Right renal cortex interstitium (tissue), 3 donors: ENCODE measurements around the gene TNFRSF18. TPM values are rescaled to one million over a fixed set of nuclear protein-coding genes. Genes with fewer than 3 reads are reported as not detected.

ENCODE experiments used
- DNase-seq, 3 donors: peaks; one replicate each; pipeline ENCODE4 v3.0.0-alpha.2; 2013; ENCODE audit warnings: low read depth in 3 of 3, low spot score in 2 of 3
- polyA plus RNA-seq, 3 donors: library from polyadenylated mRNA; unstranded; fragments of 120-200 nt; gene quantifications; one replicate each; pipeline ENCODE4 v1.2.1, GENCODE V29; 2013; ENCODE audit not compliant: insufficient read length in 3 of 3

TNFRSF18 gene
- polyA plus RNA-seq, 3 donors, result 0.33 to 0.68 TPM; not detected in 1

DNA sequence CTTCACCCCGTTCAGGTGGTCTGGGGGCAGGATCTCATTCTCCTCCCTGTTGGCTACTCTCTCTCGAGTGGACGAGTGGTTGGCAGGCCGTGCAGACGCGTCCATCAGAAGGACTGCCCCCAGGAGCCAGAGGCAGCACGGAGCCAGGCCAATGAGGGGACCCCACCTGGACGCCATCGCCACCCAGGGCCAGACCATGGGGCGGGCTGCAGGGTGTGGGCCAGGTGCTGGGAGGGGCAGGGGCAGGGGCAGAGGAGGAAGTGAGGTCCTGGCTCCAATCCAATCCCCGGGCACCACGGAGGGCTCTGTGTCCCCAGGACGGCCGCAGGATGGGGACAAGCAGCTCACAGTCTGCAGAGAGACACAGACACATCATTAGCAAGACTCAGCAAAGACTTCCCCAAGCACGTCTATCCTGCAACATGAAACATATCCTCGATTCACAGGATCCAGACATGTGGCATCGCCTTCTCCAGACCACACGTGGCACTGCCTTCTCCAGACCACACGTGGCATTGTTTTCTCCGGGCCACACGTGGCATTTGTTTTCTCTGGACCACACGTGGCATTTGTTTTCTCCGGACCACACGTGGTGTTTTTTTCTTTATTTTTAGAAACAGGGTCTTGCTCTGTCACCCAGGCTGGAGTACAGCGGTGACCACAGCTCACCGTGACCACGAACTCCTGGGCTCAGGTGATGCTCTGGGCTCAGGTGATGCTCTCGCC lies 22.4 kb upstream of the TNFRSF18 start:
- no peak for DNase-seq

DNA sequence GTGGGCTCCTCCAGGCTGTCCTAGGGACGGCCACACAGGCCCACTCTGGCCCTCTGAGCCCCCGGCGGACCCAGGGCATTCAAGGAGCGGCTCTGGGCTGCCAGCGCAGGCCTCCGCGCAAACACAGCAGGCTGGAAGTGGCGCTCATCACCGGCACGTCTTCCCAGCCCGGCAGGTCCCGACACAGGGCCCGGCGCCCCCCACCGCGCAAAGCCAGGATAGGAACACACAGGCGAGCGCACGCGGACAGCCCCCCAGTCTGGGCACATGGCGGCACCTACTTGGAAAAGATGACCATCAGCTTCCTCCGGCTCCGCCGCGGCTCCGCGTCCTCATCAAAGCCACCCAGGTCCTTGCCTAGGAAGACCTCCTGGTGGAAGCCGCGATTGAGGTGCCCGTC lies 21.8 kb upstream of the TNFRSF18 start:
- no peak for DNase-seq

DNA sequence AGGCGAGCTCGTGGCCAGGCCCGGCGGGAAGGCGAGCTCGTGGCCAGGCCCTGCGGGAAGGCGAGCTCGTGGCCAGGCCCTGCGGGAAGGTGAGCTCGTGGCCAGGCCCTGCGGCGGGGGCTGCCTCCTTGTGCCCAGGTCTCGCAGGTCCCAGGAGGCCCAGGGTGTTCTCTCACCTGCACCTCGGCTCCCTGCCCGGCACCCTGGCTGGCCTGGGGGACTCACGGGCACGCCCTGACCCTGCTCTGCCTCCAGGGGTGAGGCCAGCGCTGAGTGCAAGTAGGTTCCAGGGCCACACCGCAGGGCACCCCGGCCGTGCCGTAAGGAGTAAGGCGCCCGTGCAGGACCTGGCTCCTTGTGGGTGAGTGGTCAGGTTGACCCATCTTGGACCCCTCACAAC lies 21.0 kb upstream of the TNFRSF18 start:
- no peak for DNase-seq

DNA sequence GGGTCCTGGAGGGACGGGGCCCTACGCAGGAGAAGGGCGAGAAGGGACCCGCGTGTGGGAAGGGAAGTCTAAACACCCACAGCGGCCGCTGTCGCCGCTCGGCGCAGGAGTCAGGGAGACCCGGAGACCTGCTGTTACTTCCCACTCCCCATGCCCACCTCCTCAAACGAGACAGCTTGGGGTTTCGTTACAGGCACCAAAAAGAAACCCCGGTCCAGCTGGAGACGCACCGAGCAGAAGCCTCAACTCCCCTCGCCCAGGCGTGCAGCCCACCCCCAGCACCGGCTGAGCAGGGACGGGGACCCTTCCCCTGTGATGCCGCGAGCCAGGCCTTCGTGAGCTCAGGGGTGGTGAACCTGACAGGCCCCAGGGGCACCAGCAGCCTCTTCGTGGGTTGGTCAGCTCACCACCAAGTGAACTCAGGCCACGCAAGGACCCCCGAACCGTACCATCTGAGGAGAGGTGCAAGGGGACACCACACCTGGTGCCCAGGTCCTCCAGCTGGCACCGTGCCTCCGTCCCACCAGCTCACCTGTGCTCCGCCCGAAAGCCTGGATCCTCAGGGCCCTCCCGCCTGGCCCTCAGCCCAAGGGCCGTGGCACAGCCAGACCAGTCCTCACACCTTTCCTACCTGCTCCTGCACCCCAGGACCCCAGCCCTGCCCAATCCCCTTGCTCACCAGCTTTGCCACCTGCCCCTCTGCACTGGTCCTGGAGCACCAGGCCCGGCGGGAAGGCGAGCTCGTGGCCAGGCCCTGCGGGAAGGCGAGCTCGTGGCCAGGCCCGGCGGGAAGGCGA lies 20.4 kb upstream of the TNFRSF18 start:
- no peak for DNase-seq

DNA sequence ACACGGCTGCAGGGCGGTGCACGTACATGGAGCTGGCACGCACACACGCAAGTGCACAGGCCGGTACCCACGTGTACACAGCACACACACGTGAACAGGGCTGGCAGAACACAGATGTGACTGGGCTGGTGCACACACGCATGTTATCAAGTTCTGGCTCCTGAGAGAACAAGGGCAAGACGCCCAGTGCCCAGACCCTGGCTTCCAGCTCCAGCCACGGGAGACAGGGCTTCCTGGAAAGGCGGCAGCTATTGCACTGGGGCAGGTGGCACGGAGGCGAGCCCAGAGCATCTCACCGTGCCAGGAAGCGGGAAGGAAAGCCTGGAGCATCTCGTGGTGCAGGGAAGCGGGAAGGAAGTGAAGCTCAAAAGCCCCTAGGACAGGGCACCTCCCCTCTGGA lies 19.5 kb upstream of the TNFRSF18 start:
- no peak for DNase-seq

DNA sequence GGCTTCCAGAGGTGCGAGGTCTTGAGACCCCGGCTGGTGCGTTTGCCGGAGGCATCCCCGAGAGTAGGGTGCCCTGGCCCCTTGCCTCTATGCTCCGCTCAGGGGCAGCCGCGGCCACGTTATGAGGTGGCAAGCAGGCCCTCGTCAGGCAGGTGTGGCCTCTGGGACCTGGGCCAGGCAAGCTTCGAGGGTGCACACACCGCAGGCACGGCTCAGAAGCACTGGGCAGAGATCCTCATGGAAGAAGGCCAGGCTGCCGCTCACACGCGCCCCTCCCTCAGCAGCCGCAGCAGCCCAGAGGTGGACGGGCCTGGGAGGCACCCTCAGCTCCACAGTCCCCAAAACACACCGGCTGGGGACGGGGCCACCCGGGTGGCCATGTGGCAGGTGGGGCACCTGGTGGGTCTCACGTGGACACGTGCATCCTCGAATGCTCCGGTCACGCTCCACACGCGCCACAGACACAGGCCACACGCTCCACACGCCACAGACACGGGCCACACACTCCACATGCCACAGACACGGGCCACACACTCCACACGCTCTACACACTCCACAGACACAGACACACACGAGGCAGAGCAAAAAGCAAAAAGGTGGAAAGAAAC lies 18.9 kb upstream of the TNFRSF18 start:
- DNase-seq, result no peak

DNA sequence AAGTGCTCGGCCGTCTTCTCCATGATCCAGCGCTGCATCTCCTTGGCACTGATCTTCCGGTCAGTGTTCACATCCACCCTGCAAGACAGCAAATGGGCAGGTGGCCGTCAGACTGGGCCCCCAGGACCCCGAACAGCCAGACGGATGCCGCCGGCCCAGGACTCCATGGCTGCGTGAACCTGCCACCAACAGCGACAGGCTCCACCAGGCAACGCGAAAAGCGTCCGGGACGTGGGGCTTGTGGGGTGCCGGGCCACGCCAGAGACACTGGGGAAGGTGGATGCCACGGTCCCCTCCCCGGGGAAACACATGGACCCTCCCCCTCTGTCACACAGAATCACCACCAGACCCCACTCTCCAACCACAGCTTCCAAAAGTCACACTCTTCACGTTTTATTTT lies 17.5 kb upstream of the TNFRSF18 start:
- no peak for DNase-seq

DNA sequence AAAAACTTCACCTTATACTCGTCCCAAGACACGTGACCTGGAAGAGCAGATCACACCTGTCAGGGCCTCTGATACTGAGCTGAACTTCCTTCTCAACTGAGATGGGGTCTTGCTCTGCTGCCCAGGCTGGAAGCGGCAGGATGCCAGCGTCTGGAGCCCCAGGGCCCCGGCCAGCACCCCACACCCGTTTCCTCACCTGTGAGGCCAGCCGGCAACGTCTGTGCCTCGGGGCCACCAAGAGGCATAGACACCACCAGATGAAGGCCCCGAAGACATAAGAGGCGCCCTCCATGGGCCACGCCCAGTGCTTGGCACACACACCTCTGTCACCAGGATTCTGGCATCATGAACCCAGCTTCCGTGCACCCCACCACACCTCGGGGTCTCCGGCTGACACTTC lies 16.9 kb upstream of the TNFRSF18 start:
- no peak for DNase-seq

DNA sequence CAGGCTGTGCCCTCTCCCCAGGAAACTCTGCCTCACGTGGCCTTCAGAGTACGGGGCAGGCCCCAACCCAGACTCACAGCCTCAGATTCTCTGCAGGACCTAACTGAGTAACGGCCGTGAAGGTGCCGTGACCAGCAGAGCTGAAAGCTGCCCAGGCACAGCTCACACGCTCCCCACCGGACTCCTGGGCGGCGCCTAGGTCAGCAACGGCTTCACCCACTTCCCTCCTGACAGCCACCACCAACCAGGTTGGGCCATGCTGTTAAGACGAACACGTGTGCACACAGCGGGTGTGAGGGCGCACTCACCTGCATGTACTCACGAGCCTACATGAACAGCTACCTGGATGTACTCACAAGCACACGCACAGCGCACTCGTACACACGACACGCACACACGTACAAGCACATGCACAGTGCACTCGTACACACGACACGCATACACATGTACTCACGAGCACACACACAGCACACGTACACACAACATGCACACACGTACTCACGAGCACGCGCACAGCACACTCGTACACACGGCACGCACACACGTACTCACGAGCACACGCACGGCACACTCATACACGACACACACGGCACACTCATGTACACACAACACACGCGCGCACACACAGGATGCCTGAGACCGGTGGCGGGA lies 16.3 kb upstream of the TNFRSF18 start:
- DNase-seq, result no peak

DNA sequence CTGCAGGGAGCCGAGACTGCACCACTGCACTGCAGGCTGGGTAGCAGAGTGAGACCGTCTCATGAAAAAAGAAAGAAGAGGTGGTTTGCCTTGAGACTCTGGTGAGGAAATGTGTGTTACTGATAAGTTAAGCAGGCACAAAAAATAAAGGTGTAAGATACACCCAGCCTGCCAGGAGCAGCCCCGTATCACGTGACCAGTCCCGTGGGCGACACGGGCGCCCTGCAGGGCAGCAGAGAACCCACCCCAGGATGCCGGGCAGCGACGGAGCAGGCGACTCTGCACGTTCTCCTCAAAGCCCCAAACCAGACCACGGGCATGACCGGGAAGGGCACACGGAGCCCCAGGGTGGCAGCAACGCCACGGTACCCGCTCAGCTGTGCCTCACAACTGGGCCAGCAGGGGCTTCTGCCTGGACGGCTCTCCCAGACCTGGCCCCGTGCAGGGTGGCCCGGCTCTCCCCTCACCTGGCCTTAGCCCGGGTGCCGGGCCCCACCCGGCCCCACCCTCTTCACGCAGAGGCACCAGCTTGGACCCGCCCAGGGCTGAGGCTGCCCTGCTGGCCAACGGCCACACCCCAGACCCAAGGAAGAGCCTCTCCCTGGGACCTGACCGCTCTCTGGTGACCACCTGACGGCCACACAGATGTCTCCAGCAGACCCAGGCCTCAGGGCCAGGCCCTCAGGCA lies 15.6 kb upstream of the TNFRSF18 start:
- no peak for DNase-seq

DNA sequence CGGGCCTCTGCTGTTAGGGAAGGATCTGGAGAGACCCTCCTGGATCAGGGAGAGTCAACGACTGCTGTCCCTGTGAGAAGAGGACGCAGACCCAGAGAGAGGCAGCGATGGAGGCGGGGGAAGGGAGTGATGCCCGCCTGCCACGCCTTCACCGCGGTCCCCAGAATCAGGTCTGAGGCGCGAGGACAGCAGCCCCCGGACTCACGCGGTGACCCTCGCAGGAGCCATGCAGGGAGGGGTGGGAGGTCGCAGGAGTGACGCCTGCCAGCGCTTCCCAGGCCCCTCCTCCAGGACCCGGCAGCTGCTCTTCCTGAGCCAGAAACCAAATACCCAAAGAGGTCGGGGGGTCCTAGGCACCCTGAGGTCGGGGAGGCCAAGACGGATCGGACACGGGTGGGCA lies 13.8 kb upstream of the TNFRSF18 start:
- DNase-seq, result no peak

DNA sequence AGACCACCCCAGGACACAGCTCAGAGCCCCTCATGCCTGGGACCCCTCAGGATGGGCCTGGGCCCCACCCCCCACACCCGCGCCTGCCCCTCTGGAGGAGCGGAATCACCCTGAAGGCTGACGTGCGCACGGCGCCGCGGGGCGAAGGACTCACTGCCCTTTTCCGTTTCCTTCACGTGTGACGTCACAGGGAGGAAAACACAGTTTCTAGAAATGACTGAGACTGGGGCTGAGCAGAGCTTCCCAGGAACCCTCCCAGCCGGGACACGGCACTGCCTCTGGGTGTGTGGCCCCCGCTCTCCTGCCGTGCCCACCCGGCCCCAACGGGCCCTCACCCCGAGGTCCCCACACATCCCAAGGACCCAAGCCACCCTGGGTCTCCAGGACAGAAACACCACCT lies 12.9 kb upstream of the TNFRSF18 start:
- DNase-seq, result no peak

DNA sequence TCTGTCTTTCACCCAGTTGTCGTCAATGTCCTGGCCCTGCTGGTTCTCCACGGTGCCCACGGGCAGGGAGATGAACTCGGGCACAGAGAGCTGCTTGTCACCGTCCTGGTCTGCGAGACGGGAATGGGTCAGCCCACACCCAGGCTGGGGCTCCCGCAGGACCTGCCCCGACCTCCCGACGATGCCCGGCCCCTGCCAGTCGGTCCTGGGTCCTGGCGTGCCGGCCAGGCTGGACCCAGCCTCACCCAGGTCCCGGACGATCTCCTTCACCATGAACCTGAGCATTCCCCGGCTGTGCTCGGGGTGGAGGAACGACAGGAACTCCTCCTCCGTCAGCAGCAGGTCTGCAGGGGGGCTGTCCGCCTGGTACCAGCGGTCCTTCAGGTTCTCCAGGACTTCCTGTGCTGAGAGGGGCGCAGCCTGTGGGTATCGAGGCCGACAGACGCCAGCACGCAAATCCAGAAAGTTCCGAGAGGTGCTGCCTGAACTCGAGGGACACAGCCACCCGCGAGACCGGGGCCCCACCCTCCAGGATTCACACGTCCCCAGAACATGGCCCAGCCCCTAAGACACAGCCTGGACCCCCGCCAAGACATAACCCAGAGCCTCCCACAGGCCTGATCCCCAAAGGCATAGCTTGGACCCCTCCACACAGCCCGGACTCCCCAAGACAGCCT lies 12.3 kb upstream of the TNFRSF18 start:
- DNase-seq, result no peak

DNA sequence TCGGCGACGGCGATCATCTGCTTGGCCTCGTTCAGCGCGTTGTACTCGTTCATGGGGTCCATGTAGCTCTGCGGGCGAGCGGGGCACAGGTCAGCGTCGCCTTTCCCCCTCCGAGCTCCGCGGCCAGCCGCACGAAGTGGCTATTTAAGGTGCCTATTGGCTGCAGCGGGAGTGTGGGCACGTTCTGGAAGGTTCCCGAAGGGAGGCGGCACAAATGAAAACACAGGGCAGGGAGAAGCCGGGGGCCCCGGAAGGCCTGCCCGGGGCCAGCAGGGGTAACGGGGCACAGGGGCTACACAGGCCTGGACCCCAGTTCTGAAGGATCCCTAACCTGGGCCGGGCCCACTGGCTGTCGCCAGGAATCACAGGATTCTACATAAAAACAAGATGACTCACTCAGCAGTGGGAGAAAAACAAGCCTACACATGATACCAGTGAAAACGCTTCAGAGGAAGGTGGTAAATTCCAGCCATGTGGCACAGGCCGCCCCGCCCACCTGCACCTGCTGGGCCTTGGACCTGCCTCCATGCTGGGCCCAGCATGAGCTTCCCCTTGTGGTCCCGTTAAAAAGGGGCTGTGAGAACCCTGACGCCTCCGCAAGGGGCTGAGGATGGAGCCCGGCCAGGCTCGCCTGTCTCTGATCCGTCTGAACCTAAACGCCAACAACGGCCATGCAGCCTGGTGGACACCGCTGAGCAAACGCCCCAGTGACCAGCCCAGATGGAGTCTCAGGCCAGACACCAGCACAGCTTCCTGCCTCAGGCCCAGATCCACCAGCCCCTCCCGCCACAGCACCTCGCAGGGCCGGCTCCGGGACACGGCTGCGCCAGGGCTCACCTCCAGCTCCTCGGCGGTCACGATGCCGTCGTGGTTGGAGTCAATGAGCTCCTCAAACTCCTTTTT lies 11.5 kb upstream of the TNFRSF18 start:
- no peak for DNase-seq

DNA sequence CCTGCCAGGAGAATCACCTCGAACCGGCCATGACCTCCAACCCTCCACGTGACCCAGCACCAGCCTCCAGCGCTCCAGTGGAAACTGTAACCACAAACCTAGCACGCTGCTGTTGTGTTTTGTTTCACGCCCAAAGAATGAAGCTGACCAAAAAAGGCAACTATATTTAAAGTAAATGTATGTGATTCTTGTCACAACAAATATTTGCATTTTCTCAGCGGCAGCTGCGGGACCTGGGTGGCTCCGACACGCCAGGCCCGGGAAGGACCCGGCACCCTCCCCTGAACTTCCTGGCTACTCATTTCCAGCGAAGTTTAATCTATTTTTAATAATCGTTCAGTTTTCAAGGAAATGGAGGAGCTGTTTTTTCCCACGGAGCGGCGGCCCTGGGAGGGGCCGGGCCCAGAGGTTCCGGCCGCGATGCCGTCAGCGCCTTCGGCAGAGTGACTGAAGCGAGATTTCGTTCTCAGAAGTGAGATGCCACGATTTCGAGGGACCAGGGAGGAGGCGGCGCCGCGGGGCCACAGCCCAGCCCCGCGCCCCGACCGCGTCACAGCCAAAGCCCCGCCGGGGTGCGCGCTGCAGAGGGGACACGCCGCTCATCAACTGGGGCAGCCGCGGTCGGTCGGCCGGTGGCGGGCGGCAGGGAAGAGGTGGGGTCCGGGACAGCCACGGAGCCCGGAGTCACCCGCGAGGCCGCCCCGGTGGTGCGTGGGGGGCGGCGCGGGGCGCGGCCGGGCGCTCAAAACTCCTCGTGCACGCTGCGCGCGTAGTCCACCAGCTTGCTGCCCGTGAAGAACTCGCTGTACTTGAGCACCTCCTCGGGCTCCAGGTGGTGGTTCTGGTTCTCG lies 10.6 kb upstream of the TNFRSF18 start:
- DNase-seq, result no peak

DNA sequence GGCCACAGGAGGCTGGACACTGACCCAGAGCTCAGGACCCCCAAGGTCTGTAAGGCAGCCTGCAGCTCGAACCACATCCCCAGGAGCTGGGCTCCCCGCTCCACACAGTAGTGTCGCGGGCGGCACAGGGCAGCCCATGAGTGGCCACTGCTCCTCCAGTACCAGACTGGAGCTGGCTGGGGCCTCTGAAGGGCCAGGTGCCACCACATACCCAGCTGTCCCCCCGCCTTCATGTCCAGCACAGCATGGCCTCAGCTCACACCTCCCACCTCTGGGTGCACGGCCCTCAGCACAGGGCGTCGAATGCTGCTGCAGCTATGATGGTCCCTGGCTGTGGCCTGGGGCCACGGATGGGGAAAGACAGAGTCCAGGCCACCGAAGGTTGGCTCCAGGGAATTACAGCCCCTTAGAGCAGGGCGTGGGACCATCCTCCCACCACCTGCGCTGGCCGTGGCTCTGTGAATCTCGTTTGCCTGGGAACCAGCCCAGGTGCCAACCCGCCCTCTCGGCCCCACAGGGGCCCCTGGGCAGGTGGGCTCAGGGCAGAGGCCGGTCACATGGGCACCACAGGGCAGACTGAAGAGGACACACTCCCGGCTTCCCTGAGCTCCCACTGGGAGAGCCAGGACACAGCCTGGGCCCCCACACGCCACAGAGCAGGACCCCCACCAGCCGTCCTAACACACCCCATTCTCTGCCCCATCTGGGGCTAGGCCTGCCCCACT lies 9.7 kb upstream of the TNFRSF18 start:
- DNase-seq, result no peak

DNA sequence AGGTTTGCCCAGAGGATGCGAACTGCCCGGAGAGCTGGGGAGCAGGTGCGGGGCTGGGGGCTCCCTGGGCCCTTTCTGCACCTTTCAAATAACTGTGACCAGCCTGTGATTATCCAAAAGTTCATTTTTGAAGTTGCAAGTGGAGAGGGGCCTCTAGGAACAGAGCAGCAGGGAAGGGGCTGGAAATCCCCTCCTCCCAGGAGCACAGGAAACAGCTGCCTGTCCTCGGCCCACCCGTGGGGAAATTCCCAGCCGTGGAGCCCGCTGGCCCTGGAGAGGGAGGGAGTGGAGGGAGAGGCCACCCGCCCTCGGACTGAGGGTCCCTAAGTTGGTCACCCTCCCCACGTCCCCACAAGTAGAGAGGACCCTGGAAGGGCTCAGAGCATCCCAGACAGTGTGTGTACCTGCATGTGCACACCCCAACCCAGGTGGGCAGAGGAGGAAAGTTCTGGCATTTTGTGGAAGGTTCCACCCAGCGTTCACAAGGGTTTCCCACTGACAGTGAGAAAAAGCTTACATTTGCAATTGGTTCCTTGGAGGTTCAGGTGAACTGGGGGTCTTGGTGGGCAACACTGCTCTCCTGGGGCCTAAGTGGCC lies 8.8 kb upstream of the TNFRSF18 start:
- no peak for DNase-seq
